ENCODE results near the gene GEN1.

Gene GEN1

DNA sequence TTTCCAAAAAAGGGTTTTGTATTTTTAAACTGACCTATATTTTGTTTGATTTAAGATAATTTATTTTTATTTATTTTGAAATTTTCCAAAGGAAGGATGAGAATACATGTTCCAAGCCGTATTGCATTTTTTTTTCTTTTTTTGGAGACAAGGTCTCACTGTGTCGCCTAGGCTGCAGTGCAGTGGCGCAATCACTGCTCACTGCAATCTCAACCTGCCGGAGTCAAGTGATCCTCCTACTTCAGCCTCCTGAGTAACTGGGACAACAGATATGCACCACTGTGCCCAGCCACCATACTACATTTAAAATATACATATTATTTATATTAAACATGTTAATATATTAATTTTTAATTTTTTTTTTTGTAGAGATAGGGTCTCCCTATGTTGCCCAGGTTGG, 15.0 kb downstream of the GEN1 start:
- DNase-seq: no peak
- H3K36me3 ChIP-seq: peaks cover 18% of the 10 kb centered on the region
- no peaks in the 10 kb centered on the region for H3K4me1 ChIP-seq
- no peaks in the 10 kb centered on the region for H3K27me3 ChIP-seq
- no peaks in the 10 kb centered on the region for H3K9me3 ChIP-seq
- no peak overlapping the region for H3K4me3 ChIP-seq (ENCODE audit: low read depth, low read length)
- TF ChIP-seq, protein P1, sequence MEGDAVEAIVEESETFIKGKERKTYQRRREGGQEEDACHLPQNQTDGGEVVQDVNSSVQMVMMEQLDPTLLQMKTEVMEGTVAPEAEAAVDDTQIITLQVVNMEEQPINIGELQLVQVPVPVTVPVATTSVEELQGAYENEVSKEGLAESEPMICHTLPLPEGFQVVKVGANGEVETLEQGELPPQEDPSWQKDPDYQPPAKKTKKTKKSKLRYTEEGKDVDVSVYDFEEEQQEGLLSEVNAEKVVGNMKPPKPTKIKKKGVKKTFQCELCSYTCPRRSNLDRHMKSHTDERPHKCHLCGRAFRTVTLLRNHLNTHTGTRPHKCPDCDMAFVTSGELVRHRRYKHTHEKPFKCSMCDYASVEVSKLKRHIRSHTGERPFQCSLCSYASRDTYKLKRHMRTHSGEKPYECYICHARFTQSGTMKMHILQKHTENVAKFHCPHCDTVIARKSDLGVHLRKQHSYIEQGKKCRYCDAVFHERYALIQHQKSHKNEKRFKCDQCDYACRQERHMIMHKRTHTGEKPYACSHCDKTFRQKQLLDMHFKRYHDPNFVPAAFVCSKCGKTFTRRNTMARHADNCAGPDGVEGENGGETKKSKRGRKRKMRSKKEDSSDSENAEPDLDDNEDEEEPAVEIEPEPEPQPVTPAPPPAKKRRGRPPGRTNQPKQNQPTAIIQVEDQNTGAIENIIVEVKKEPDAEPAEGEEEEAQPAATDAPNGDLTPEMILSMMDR (IDR thresholded peaks at IDR 0.05; ENCODE audit: low read depth, low read length): no peak

GRCh38 chr2:17771956-17772355, 18.0 kb downstream of the GEN1 start:
- Histone ChIP-seq H3K9me3 (no peaks in the 10 kb centered on the region), H3K4me1 (no peaks in the 10 kb centered on the region), H3K36me3 (peaks cover 8% of the 10 kb centered on the region), H3K27me3 (no peaks in the 10 kb centered on the region), H3K4me3 (ENCODE audit: low read depth, low read length) (no peak overlapping the region)
- no peak for DNase-seq
- TF ChIP-seq, protein P1 (IDR thresholded peaks at IDR 0.05; ENCODE audit: low read depth, low read length): no peak

DNA sequence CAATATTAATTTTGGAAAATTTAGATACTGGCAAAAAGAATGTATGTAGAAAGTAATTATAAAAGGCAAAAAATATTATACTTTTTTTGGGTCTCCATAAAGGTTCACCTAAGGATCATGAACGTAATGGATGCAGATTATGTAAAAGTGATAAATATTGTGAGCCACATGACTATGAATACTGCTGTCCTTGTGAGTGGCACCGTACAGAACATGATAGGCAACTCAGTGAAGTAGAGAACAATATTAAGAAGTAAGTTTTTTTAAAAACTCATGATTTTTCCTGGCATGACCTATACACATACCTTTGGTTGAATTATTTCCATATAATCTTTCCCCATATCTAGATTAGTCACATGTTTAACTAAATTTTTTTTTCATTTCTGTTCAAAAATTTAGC, 18.6 kb downstream of the GEN1 start:
- no peaks in the 10 kb centered on the region for H3K4me1 ChIP-seq
- no peak for DNase-seq
- no peaks in the 10 kb centered on the region for H3K9me3 ChIP-seq
- H3K27me3 ChIP-seq: no peaks in the 10 kb centered on the region
- TF ChIP-seq, protein P1 (IDR thresholded peaks at IDR 0.05; ENCODE audit: low read depth, low read length): no peak
- no peak overlapping the region for H3K4me3 ChIP-seq (ENCODE audit: low read depth, low read length)
- peaks cover 8% of the 10 kb centered on the region for H3K36me3 ChIP-seq

- TF ChIP-seq, protein P1 (IDR thresholded peaks at IDR 0.05; ENCODE audit: low read depth, low read length): no peak
- DNase-seq: no peak
- Histone ChIP-seq H3K4me1 (no peaks in the 10 kb centered on the region), H3K27me3 (no peaks in the 10 kb centered on the region), H3K9me3 (no peaks in the 10 kb centered on the region), H3K4me3 (ENCODE audit: low read depth, low read length) (no peak overlapping the region), H3K36me3 (0 out of 2 replicates have a peak, but pooled peaks cover 5% of the 10 kb centered on the region)
Observed at GRCh38 chr2:17780546-17780945, 26.6 kb downstream of the GEN1 start.

DNA sequence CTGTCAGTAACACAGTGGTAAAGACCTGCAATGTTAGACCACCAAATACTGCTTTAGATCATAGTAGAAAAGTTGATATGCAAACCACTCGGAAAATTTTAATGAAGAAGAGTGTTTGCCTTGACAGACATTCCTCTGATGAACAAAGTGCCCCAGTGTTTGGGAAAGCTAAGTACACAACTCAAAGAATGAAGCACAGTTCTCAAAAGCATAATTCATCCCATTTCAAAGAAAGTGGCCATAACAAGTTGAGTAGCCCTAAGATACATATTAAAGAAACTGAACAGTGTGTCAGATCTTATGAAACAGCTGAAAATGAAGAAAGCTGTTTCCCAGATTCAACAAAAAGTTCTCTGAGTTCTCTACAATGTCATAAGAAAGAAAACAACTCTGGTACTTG, 27.5 kb downstream of the GEN1 start:
- Histone ChIP-seq H3K4me1 (no peaks in the 10 kb centered on the region), H3K9me3 (no peaks in the 10 kb centered on the region)

GRCh38 chr2:17786727-17787126, 32.8 kb downstream of the GEN1 start:
- peaks cover 17% of the 10 kb centered on the region for H3K4me1 ChIP-seq
- TF ChIP-seq, protein P1 (IDR thresholded peaks at IDR 0.05; ENCODE audit: low read depth, low read length): no peak
- H3K36me3 ChIP-seq: no peaks in the 10 kb centered on the region
- no peak overlapping the region for H3K4me3 ChIP-seq (ENCODE audit: low read depth, low read length)
- no peaks in the 10 kb centered on the region for H3K27me3 ChIP-seq
- H3K9me3 ChIP-seq: no peaks in the 10 kb centered on the region
- DNase-seq: no peak

More for the DNA sequence above, 27.5 kb downstream of the GEN1 start:
- Histone ChIP-seq H3K36me3 (0 out of 2 replicates have a peak, but pooled peaks cover 5% of the 10 kb centered on the region), H3K27me3 (no peaks in the 10 kb centered on the region), H3K4me3 (ENCODE audit: low read depth, low read length) (no peak overlapping the region)
- no peak for DNase-seq
- TF ChIP-seq, protein P1 (IDR thresholded peaks at IDR 0.05; ENCODE audit: low read depth, low read length): no peak
